Measurements from ENCODE around the gene TCTN3. TPM values are rescaled to one million over a fixed set of nuclear protein-coding genes. Genes with fewer than 3 reads are reported as not detected.

The TCTN3 gene
- total RNA-seq, 1 experiment from 2014 or later, result 41.7 TPM

DNA sequence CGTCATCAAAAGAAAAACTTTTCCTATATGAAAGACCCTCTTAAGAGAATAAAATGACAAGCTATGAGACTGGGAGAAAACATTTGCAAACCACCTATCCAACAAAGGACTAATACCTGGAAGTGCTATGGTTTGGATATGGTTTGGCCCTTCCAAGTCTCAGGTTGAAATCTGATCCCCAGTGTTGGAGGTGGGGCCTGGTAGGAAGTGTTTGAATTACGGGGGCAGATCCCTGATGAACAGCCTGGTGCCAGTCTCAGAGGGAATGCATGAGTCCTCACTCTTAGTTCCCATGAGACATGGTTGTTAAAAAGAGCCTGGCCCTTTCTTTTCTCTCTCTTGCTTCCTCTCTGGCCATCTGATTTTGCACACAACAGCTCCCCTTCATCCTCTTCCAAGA lies 43.5 kb downstream of the TCTN3 start:
- Histone ChIP-seq H3K9ac (ENCODE audit: low read length) (no peak overlapping the region), H4K20me1 (ENCODE audit: insufficient read depth) (peaks cover 4% of the 10 kb centered on the region; the same call in 1 of the 2 replicates), H2AFZ (ENCODE audit: low read depth, low read length, poor library complexity, severe bottlenecking) (no peak overlapping the region), H3K27me3 (ENCODE audit: insufficient read depth, low read length) (no peaks in the 10 kb centered on the region), H3K4me2 (ENCODE audit: low read length) (no peak overlapping the region), H3K4me1 (ENCODE audit: control insufficient read depth in 1 of 2, insufficient read depth in 2 of 2, low read length in 2 of 2) (peaks cover 0 to 2% of the 10 kb centered on the region in 2 experiments; a peak in 2 of 4 replicates), H3K79me2 (ENCODE audit: insufficient read depth, low read length) (peaks cover 64% of the 10 kb centered on the region), H3K36me3 (ENCODE audit: control insufficient read depth in 1 of 2, insufficient read depth in 2 of 2, low read length in 2 of 2) (peaks cover 21 to 59% of the 10 kb centered on the region in 2 experiments), H3K27ac (ENCODE audit: low read depth, low read length) (no peak overlapping the region), H3K9me2 (ENCODE audit: insufficient read depth) (no peaks in the 10 kb centered on the region), H3K4me3 (replicated peaks in 1 of 2; ENCODE audit: low read depth in 1 of 2, low read length in 2 of 2) (no peak overlapping the region), H3K9me3 (ENCODE audit: control insufficient read depth in 1 of 2, insufficient read depth in 1 of 2, low read depth in 1 of 2, low read length in 2 of 2) (no peaks in the 10 kb centered on the region; a peak in 1 of 4 replicates)
- CTCF ChIA-PET, result interaction anchor here (1.8 kb wide), 1 partner anchor 44 kb away, joined by 6 read pairs; the partner anchor contains the start of gene TCTN3
- DNase-seq (ENCODE audit: low read depth, low spot score), result no peak
- TF ChIP-seq YY1 (IDR thresholded peaks at IDR 0.05; ENCODE audit: extremely low read depth, insufficient replicate concordance, low read depth, low read length) (no peak), CBX3 (IDR thresholded peaks at IDR 0.05; ENCODE audit: low read depth) (no peak), SRF (IDR thresholded peaks at IDR 0.05; ENCODE audit: low read depth) (no peak), SIN3A (IDR thresholded peaks at IDR 0.05; ENCODE audit: low read depth) (no peak), ZNF274 (IDR thresholded peaks at IDR 0.05; ENCODE audit: low read depth, low read length) (no peak), EZH2phosphoT487 (IDR thresholded peaks at IDR 0.05; ENCODE audit: borderline replicate concordance) (no peak), TCF7L2 (IDR thresholded peaks at IDR 0.05; ENCODE audit: borderline replicate concordance, extremely low read depth, insufficient read depth, insufficient read length) (no peak), EGR1 (IDR thresholded peaks at IDR 0.05; ENCODE audit: low read depth) (no peak), FOSL1 (IDR thresholded peaks at IDR 0.05; ENCODE audit: low read depth) (no peak), EZH2 (IDR thresholded peaks at IDR 0.05) (no peak), SP1 (IDR thresholded peaks at IDR 0.05; ENCODE audit: low read depth) (no peak), POLR2AphosphoS5 (IDR thresholded peaks at IDR 0.05; ENCODE audit: low read depth, low read length) (no peak), ZFX (IDR thresholded peaks at IDR 0.05) (no peak)
- TF ChIP-seq, protein P1, sequence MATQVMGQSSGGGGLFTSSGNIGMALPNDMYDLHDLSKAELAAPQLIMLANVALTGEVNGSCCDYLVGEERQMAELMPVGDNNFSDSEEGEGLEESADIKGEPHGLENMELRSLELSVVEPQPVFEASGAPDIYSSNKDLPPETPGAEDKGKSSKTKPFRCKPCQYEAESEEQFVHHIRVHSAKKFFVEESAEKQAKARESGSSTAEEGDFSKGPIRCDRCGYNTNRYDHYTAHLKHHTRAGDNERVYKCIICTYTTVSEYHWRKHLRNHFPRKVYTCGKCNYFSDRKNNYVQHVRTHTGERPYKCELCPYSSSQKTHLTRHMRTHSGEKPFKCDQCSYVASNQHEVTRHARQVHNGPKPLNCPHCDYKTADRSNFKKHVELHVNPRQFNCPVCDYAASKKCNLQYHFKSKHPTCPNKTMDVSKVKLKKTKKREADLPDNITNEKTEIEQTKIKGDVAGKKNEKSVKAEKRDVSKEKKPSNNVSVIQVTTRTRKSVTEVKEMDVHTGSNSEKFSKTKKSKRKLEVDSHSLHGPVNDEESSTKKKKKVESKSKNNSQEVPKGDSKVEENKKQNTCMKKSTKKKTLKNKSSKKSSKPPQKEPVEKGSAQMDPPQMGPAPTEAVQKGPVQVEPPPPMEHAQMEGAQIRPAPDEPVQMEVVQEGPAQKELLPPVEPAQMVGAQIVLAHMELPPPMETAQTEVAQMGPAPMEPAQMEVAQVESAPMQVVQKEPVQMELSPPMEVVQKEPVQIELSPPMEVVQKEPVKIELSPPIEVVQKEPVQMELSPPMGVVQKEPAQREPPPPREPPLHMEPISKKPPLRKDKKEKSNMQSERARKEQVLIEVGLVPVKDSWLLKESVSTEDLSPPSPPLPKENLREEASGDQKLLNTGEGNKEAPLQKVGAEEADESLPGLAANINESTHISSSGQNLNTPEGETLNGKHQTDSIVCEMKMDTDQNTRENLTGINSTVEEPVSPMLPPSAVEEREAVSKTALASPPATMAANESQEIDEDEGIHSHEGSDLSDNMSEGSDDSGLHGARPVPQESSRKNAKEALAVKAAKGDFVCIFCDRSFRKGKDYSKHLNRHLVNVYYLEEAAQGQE (IDR thresholded peaks at IDR 0.05; ENCODE audit: low read depth), result no peak
- TF ChIP-seq, protein P2, sequence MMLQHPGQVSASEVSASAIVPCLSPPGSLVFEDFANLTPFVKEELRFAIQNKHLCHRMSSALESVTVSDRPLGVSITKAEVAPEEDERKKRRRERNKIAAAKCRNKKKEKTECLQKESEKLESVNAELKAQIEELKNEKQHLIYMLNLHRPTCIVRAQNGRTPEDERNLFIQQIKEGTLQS (IDR thresholded peaks at IDR 0.05), result no peak
- TF ChIP-seq, protein P3, sequence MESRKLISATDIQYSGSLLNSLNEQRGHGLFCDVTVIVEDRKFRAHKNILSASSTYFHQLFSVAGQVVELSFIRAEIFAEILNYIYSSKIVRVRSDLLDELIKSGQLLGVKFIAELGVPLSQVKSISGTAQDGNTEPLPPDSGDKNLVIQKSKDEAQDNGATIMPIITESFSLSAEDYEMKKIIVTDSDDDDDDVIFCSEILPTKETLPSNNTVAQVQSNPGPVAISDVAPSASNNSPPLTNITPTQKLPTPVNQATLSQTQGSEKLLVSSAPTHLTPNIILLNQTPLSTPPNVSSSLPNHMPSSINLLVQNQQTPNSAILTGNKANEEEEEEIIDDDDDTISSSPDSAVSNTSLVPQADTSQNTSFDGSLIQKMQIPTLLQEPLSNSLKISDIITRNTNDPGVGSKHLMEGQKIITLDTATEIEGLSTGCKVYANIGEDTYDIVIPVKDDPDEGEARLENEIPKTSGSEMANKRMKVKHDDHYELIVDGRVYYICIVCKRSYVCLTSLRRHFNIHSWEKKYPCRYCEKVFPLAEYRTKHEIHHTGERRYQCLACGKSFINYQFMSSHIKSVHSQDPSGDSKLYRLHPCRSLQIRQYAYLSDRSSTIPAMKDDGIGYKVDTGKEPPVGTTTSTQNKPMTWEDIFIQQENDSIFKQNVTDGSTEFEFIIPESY (IDR thresholded peaks at IDR 0.05; ENCODE audit: extremely low read depth, insufficient replicate concordance, low read length), result no peak
- intact Hi-C loops (cut with micrococcal nuclease), result no loop called here
- BruUV-seq (replicated peaks), result no TSS peak
- ATAC-seq, result no peak
- RAD21 ChIA-PET (ENCODE audit: low non-redundant PET in 1 of 2, low total read pairs in 2 of 2, uncharacterized antibody in 2 of 2, unreplicated experiment in 2 of 2), result no interaction called here
- POLR2A ChIA-PET, result no interaction called here
